Measurements from ENCODE around the gene COL18A1. TPM values are rescaled to one million over a fixed set of nuclear protein-coding genes. Genes with fewer than 3 reads are reported as not detected.
A peak's percentile ranks its signal among the peaks of the same experiment; 100 is the strongest.
"Not testable (repeated sequence)": the region's sequence is repeated elsewhere in the genome, so short reads cannot be mapped to it uniquely, and the experiment has no call there.

COL18A1 gene
- total and polyA plus RNA-seq, 4 donors, result 44.9 to 308 (median 232) TPM

DNA sequence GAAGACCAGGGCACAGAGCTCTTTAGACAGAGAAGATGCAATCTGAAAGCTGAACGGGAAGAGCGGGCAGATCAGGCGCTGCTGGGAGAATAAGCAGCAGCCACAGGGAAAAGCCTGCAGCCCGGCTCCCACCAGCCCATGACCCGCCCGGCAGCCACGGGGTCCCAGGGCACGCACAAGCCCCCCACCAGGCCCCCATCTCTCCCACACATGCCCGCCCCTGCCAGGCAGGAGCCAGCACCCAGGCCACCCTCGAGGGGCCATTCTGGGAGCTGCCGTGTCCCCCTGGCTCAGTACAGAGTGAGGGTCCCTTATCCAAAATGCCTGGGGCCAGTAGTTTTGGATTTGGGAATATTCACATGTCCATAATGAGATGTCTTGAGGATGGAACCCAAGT, 120.9 kb downstream of the COL18A1 start:
- H3K4me3 ChIP-seq (ENCODE audit: low read depth in 1 of 3, low read length in 3 of 3), result no peak overlapping the region
- WGBS, result 95% methylated on average over 11 of the region's 11 CpGs
- peaks cover 0 to 4% (median under 1%) of the 10 kb centered on the region in 4 donors for H3K9me3 ChIP-seq (ENCODE audit: control insufficient read depth in 4 of 4, low read length in 3 of 4)
- H3K4me1 ChIP-seq (ENCODE audit: control insufficient read depth in 4 of 4, insufficient read depth in 4 of 4, low read length in 3 of 4), result peaks cover 16 to 46% (median 35%) of the 10 kb centered on the region in 4 donors
- TF ChIP-seq, protein P1, sequence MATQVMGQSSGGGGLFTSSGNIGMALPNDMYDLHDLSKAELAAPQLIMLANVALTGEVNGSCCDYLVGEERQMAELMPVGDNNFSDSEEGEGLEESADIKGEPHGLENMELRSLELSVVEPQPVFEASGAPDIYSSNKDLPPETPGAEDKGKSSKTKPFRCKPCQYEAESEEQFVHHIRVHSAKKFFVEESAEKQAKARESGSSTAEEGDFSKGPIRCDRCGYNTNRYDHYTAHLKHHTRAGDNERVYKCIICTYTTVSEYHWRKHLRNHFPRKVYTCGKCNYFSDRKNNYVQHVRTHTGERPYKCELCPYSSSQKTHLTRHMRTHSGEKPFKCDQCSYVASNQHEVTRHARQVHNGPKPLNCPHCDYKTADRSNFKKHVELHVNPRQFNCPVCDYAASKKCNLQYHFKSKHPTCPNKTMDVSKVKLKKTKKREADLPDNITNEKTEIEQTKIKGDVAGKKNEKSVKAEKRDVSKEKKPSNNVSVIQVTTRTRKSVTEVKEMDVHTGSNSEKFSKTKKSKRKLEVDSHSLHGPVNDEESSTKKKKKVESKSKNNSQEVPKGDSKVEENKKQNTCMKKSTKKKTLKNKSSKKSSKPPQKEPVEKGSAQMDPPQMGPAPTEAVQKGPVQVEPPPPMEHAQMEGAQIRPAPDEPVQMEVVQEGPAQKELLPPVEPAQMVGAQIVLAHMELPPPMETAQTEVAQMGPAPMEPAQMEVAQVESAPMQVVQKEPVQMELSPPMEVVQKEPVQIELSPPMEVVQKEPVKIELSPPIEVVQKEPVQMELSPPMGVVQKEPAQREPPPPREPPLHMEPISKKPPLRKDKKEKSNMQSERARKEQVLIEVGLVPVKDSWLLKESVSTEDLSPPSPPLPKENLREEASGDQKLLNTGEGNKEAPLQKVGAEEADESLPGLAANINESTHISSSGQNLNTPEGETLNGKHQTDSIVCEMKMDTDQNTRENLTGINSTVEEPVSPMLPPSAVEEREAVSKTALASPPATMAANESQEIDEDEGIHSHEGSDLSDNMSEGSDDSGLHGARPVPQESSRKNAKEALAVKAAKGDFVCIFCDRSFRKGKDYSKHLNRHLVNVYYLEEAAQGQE (IDR thresholded peaks at IDR 0.05), result no peak
- TF ChIP-seq RXRA (IDR thresholded peaks at IDR 0.05), result no peak
- TF ChIP-seq SP1 (IDR thresholded peaks at IDR 0.05), result no peak
- TF ChIP-seq FOXA1 (IDR thresholded peaks at IDR 0.05), result no peak
- TF ChIP-seq, protein P2, sequence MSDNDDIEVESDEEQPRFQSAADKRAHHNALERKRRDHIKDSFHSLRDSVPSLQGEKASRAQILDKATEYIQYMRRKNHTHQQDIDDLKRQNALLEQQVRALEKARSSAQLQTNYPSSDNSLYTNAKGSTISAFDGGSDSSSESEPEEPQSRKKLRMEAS (IDR thresholded peaks at IDR 0.05), result no peak
- H3K36me3 ChIP-seq (ENCODE audit: control insufficient read depth in 4 of 4, insufficient read depth in 3 of 4, low read depth in 1 of 4, low read length in 3 of 4), result peaks cover 3 to 15% (median 7%) of the 10 kb centered on the region in 4 donors
- DNase-seq (ENCODE audit: low spot score), result no peak
- no peaks in the 10 kb centered on the region for H3K27me3 ChIP-seq (ENCODE audit: control insufficient read depth in 4 of 4, insufficient read depth in 4 of 4, low read length in 3 of 4)
- H3K9ac ChIP-seq (ENCODE audit: low read depth in 1 of 2, low read length in 2 of 2), result no peak overlapping the region
- peak overlapping the region; percentile 71 to 81 for H3K27ac ChIP-seq (ENCODE audit: low read depth in 1 of 2, low read length in 2 of 2)

DNA sequence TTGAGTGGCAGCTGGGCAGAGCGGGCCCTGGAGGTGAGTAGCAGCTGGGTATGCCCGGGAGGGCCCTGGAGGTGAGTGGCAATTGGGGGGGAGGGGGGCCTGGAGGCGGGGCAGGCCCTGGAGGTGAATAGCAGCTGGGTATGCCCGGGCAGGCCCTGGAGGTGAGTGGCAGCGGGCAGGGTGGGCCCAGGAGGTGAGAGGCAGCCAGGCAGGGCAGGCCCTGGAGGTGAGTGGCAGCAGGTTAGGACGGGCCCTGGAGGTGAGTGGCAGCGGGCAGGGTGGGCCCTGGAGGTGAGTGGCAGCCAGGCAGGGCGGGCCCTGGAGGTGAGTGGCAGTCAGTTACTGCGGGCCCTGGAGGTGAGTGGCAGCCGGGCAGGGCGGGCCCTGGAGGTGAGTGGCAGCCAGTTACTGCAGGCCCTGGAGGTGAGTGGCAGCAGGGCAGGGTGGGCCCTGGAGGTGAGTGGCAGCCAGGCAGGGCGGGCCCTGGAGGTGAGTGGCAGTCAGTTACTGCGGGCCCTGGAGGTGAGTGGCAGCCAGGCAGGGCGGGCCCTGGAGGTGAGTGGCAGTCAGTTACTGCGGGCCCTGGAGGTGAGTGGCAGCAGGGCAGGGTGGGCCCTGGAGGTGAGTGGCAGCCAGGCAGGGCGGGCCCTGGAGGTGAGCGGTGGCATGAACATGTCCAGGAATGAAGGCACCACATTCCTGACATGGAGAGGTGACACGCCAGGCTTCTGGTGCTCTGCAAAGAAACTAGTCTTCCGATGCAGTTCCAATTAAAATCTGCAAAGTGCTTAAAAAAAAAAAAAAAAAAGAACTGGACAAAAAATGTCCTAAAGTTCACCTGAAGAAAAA, 122.4 kb downstream of the COL18A1 start:
- H3K9ac ChIP-seq (ENCODE audit: low read depth in 1 of 2, low read length in 2 of 2); H3K4me3 ChIP-seq (ENCODE audit: low read depth in 1 of 3, low read length in 3 of 3); DNase-seq (ENCODE audit: low spot score); H3K9me3 ChIP-seq (ENCODE audit: control insufficient read depth in 4 of 4, low read length in 3 of 4); H3K27me3 ChIP-seq (ENCODE audit: control insufficient read depth in 4 of 4, insufficient read depth in 4 of 4, low read length in 3 of 4): not testable (repeated sequence)
- peak overlapping the region; percentile 22 to 38 for H3K27ac ChIP-seq (ENCODE audit: low read depth in 1 of 2, low read length in 2 of 2)
- WGBS, result 79% methylated on average over 19 of the region's 19 CpGs
- peaks cover 16 to 46% (median 35%) of the 10 kb centered on the region in 4 donors for H3K4me1 ChIP-seq (ENCODE audit: control insufficient read depth in 4 of 4, insufficient read depth in 4 of 4, low read length in 3 of 4)
- TF ChIP-seq, protein P3, sequence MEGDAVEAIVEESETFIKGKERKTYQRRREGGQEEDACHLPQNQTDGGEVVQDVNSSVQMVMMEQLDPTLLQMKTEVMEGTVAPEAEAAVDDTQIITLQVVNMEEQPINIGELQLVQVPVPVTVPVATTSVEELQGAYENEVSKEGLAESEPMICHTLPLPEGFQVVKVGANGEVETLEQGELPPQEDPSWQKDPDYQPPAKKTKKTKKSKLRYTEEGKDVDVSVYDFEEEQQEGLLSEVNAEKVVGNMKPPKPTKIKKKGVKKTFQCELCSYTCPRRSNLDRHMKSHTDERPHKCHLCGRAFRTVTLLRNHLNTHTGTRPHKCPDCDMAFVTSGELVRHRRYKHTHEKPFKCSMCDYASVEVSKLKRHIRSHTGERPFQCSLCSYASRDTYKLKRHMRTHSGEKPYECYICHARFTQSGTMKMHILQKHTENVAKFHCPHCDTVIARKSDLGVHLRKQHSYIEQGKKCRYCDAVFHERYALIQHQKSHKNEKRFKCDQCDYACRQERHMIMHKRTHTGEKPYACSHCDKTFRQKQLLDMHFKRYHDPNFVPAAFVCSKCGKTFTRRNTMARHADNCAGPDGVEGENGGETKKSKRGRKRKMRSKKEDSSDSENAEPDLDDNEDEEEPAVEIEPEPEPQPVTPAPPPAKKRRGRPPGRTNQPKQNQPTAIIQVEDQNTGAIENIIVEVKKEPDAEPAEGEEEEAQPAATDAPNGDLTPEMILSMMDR (IDR thresholded peaks at IDR 0.05; ENCODE audit: low read depth, low read length, missing input control), result peak; percentile 19
- TF ChIP-seq SP1 (IDR thresholded peaks at IDR 0.05), result peak; percentile 2
- peaks cover 0 to 15% (median 6%) of the 10 kb centered on the region in 4 donors for H3K36me3 ChIP-seq (ENCODE audit: control insufficient read depth in 4 of 4, insufficient read depth in 3 of 4, low read depth in 1 of 4, low read length in 3 of 4)

DNA sequence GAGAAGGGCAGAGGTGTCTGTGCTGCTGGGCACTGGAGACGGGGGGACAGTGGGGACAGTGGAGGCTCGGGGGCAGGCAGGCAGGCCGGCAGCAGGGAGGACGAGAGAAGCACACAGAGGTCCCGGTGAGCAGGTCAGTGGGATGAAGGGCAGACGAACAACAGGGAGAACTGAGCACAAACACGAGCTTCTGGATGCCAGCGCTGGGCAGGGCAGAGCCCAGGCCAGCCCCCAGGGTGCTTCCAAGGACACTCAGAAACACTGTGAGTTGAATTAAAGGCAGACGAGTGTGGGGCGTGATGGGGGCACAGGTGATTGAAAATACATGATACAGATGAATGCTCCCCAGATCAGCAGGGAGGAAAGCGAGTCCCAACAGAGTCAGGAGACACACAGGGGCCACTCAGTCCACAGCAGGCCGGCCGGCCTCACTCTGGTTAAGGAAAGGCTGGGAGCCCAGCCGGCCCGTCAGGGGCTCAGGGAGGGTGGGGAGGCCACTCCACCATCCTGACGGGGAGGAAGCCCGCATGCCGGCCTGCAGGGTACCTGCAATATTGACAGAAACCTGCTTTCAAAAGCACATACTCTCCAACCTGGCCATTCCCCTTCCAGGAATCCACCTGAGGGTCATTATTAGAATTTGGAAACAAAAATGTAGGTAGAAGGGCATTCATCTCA, 123.2 kb downstream of the COL18A1 start:
- WGBS, result 57% methylated on average over 18 of the region's 18 CpGs
- Histone ChIP-seq H3K4me3 (ENCODE audit: low read depth in 1 of 3, low read length in 3 of 3) (no peak overlapping the region), H3K27ac (ENCODE audit: low read depth in 1 of 2, low read length in 2 of 2) (peak overlapping the region; percentile 38 to 59), H3K27me3 (ENCODE audit: control insufficient read depth in 4 of 4, insufficient read depth in 4 of 4, low read length in 3 of 4) (no peaks in the 10 kb centered on the region), H3K9me3 (ENCODE audit: control insufficient read depth in 4 of 4, low read length in 3 of 4) (no peaks in the 10 kb centered on the region), H3K9ac (ENCODE audit: low read depth in 1 of 2, low read length in 2 of 2) (no peak overlapping the region), H3K4me1 (ENCODE audit: control insufficient read depth in 4 of 4, insufficient read depth in 4 of 4, low read length in 3 of 4) (peaks cover 19 to 52% (median 37%) of the 10 kb centered on the region in 4 donors), H3K36me3 (ENCODE audit: control insufficient read depth in 4 of 4, insufficient read depth in 3 of 4, low read depth in 1 of 4, low read length in 3 of 4) (peaks cover 0 to 9% (median 4%) of the 10 kb centered on the region in 4 donors)
- no peak for DNase-seq (ENCODE audit: low spot score)
- peak in 1 of 2 donors; percentile 56 for TF ChIP-seq RXRA (IDR thresholded peaks at IDR 0.05)
- TF ChIP-seq YY1 (IDR thresholded peaks at IDR 0.05), result no peak

Data from liver (tissue), 9 donors.